HepG2 (cell line): ENCODE data around the gene CEBPB. TPM values are rescaled to one million over a fixed set of nuclear protein-coding genes. Genes with fewer than 3 reads are reported as not detected.

Experiments
- AHR ChIP-seq: IDR thresholded peaks from 2 replicates; pipeline ENCODE4 v1.6.1; 2018; ENCODE audit warnings: missing genetic modification reagents, missing compliant biosample characterization
- ARNT2 ChIP-seq: sonication (generic); formaldehyde crosslinking; IDR thresholded peaks from 2 replicates; pipeline ENCODE4 v1.8.0; 2022; ENCODE audit warnings: mild to moderate bottlenecking, low read depth, missing genetic modification reagents, moderate library complexity
- CENPBD1 ChIP-seq: sonication (generic); formaldehyde crosslinking; IDR thresholded peaks from 2 replicates; pipeline ENCODE4 v1.8.0; 2022; ENCODE audit warnings: missing genetic modification reagents, low read depth, mild to moderate bottlenecking, borderline replicate concordance
- FOXO1 ChIP-seq: sonication (generic); formaldehyde crosslinking; IDR thresholded peaks from 2 replicates; pipeline ENCODE4 v1.4.0; 2020; ENCODE audit warnings: missing genetic modification reagents
- MIXL1 ChIP-seq: IDR thresholded peaks from 2 replicates; pipeline ENCODE4 v1.6.1; 2016
- NFYB ChIP-seq: sonication (generic); formaldehyde crosslinking; IDR thresholded peaks from 2 replicates; pipeline ENCODE4 v1.4.0; 2020; ENCODE audit warnings: missing genetic modification reagents
- SMAD1 ChIP-seq: sonication (generic); formaldehyde crosslinking; IDR thresholded peaks from 2 replicates; pipeline ENCODE4 v1.4.0; 2020; ENCODE audit warnings: missing genetic modification reagents, low read depth, mild to moderate bottlenecking, borderline replicate concordance
- ZMYM4 ChIP-seq: sonication (generic); formaldehyde crosslinking; IDR thresholded peaks from 2 replicates; pipeline ENCODE4 v1.8.1; 2023; ENCODE audit warnings: mild to moderate bottlenecking, missing genetic modification reagents
- ZNF30 ChIP-seq: sonication (generic); formaldehyde crosslinking; IDR thresholded peaks from 2 replicates; pipeline ENCODE4 v1.5.0; 2020; ENCODE audit warnings: mild to moderate bottlenecking, missing genetic modification reagents
- ZNF510 ChIP-seq: sonication (generic); formaldehyde crosslinking; IDR thresholded peaks from 2 replicates; pipeline ENCODE4 v1.4.0; 2020; ENCODE audit warnings: low read depth, mild to moderate bottlenecking, missing genetic modification reagents
- ZNF607 ChIP-seq: sonication (generic); formaldehyde crosslinking; IDR thresholded peaks from 2 replicates; pipeline ENCODE4 v1.5.1; 2020; ENCODE audit warnings: missing genetic modification reagents, mild to moderate bottlenecking, borderline replicate concordance
- ZNF891 ChIP-seq: sonication (generic); formaldehyde crosslinking; IDR thresholded peaks from 2 replicates; pipeline ENCODE4 v1.5.0; 2020; ENCODE audit warnings: mild to moderate bottlenecking, missing genetic modification reagents
- polyA plus RNA-seq, 8 experiments: library from polyadenylated mRNA; depleted of rRNA in 3 of 8; stranded (reverse) in 7 of 8; unstranded in 1 of 8; fragments of >200 nt; fragmentation: Illumina TruSeq in 4 of 8; extraction: Trizol in 4 of 8; gene quantifications; 2 replicates each; pipeline versions ENCODE4 v1.2.1 to v1.2.3, GENCODE V29; 2011 to 2016; ENCODE audit warnings: low read depth in 4 of 8, missing spikeins in 1 of 8, mixed read lengths in 1 of 8; ENCODE audit not compliant: insufficient read depth in 1 of 8
- total RNA-seq, 5 experiments: library from RNA; depleted of rRNA; stranded (reverse); fragments of >200 nt; fragmentation: Illumina TruSeq; extraction: Trizol; gene quantifications; 2 replicates each; pipeline ENCODE4 v1.2.3, GENCODE V29; 2016; ENCODE audit warnings: low read depth in 1 of 5
- TF ChIP-seq, protein P1 (sequence below): sonication (generic); formaldehyde crosslinking; IDR thresholded peaks from 2 replicates; pipeline ENCODE4 v1.5.1; 2020; ENCODE audit warnings: missing genetic modification reagents, mild to moderate bottlenecking, borderline replicate concordance
- TF ChIP-seq, protein P2 (sequence below): sonication (generic); formaldehyde crosslinking; conservative IDR thresholded peaks from 2 replicates; pipeline ENCODE4 v1.4.0; 2020; ENCODE audit warnings: missing genetic modification reagents
- TF ChIP-seq, protein P3 (sequence below): IDR thresholded peaks from 2 replicates; pipeline ENCODE4 v1.6.1; 2016; ENCODE audit warnings: missing biosample characterization, missing genetic modification reagents, low read depth
- TF ChIP-seq, protein P4 (sequence below): IDR thresholded peaks from 2 replicates; pipeline ENCODE4 v1.6.1; 2016
- TF ChIP-seq, protein P5 (sequence below): sonication (generic); formaldehyde crosslinking; IDR thresholded peaks from 2 replicates; pipeline ENCODE4 v1.4.0; 2020; ENCODE audit warnings: missing genetic modification reagents

CEBPB gene
- total and polyA plus RNA-seq, 2 of the 13 experiments (the other 11 are each of a cell fraction or from before 2014, with no cell fraction given) = 18.5 to 28.2 TPM

DNA sequence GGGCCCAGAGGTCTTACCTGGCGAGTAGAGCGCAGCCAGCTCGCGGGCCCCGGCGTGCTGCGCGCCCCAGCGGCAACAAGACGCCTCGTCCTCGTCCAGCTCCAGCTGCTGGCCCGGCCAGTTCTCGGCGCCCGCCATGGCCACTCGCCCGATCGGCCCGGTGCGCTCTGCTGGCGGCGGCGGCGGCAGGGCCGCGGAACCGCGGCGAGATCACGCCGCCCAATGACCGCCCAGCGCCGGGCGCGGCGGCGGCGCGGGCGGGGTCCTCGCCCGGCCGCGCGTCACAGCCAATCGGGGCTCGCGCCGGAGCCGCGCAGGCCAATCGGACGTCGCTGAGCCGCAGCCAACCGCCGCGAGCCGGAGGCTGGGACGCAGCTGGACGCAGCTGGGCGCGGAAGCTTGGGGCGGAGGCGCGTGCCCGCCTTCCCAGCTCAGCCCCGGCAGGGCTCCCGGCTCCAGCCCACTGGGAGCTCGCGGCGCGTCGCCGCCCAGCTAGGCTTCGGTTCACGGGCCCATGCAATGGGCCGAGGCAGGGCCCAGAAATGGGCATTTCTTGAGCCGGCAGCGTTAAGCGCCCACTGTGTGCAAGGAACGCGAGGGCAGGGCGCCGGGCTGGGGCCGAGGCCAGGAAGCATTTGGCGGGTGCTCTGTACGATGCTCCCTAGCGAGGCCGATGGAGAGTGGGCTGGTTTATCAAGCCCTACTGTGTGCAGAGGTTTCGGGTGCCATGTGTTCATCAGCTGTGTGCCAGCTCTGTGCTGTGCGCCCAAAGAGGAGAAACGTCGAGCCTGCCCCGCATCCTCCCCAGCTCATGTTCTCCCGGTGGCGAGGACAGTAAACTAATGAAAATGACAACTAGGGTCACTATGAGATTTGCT is 36.9 kb upstream of the CEBPB start, which contains the start of gene PEDS1 (continued):
- TF ChIP-seq ZMYM4 (CRISPR knock-in tag) (peak; percentile 80), MIXL1 (CRISPR knock-in tag) (0 out of 2 replicates have a peak, but pooled peaks have one; percentile 53), ZNF891 (CRISPR knock-in tag) (peak; percentile 97), SMAD1 (CRISPR knock-in tag) (peak; percentile 94; the same call in 1 of the 2 replicates), ZNF607 (CRISPR knock-in tag) (peak; percentile 100), ARNT2 (CRISPR knock-in tag) (peak; percentile 95), ZNF30 (CRISPR knock-in tag) (peak; percentile 96), CENPBD1 (CRISPR knock-in tag) (peak; percentile 89; the same call in 1 of the 2 replicates), AHR (CRISPR knock-in tag) (peak; percentile 93; the same call in 1 of the 2 replicates), ZNF510 (peak; percentile 99), NFYB (CRISPR knock-in tag) (peak; percentile 83), FOXO1 (CRISPR knock-in tag) (no peak)
- TF ChIP-seq, protein P1, sequence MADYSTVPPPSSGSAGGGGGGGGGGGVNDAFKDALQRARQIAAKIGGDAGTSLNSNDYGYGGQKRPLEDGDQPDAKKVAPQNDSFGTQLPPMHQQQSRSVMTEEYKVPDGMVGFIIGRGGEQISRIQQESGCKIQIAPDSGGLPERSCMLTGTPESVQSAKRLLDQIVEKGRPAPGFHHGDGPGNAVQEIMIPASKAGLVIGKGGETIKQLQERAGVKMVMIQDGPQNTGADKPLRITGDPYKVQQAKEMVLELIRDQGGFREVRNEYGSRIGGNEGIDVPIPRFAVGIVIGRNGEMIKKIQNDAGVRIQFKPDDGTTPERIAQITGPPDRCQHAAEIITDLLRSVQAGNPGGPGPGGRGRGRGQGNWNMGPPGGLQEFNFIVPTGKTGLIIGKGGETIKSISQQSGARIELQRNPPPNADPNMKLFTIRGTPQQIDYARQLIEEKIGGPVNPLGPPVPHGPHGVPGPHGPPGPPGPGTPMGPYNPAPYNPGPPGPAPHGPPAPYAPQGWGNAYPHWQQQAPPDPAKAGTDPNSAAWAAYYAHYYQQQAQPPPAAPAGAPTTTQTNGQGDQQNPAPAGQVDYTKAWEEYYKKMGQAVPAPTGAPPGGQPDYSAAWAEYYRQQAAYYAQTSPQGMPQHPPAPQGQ (CRISPR knock-in tag) = no peak
- TF ChIP-seq, protein P2, sequence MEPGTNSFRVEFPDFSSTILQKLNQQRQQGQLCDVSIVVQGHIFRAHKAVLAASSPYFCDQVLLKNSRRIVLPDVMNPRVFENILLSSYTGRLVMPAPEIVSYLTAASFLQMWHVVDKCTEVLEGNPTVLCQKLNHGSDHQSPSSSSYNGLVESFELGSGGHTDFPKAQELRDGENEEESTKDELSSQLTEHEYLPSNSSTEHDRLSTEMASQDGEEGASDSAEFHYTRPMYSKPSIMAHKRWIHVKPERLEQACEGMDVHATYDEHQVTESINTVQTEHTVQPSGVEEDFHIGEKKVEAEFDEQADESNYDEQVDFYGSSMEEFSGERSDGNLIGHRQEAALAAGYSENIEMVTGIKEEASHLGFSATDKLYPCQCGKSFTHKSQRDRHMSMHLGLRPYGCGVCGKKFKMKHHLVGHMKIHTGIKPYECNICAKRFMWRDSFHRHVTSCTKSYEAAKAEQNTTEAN (CRISPR knock-in tag) = peak; percentile 89
- TF ChIP-seq, protein P3, sequence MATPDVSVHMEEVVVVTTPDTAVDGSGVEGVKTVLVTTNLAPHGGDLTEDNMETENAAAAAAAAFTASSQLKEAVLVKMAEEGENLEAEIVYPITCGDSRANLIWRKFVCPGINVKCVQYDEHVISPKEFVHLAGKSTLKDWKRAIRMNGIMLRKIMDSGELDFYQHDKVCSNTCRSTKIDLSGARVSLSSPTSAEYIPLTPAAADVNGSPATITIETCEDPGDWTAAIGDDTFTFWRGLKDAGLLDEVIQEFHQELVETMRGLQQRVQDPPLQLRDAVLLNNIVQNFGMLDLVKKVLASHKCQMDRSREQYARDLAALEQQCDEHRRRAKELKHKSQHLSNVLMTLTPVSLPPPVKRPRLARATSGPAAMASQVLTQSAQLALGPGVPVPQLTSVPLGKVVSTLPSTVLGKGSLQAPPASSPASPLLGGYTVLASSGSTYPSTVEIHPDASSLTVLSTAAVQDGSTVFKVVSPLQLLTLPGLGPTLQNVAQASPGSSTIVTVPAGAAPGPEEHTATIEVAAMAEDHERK (CRISPR knock-in tag) = peak; percentile 61
- TF ChIP-seq, protein P4, sequence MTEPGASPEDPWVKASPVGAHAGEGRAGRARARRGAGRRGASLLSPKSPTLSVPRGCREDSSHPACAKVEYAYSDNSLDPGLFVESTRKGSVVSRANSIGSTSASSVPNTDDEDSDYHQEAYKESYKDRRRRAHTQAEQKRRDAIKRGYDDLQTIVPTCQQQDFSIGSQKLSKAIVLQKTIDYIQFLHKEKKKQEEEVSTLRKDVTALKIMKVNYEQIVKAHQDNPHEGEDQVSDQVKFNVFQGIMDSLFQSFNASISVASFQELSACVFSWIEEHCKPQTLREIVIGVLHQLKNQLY (CRISPR knock-in tag) = peak; percentile 54
- TF ChIP-seq, protein P5, sequence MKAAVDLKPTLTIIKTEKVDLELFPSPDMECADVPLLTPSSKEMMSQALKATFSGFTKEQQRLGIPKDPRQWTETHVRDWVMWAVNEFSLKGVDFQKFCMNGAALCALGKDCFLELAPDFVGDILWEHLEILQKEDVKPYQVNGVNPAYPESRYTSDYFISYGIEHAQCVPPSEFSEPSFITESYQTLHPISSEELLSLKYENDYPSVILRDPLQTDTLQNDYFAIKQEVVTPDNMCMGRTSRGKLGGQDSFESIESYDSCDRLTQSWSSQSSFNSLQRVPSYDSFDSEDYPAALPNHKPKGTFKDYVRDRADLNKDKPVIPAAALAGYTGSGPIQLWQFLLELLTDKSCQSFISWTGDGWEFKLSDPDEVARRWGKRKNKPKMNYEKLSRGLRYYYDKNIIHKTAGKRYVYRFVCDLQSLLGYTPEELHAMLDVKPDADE (CRISPR knock-in tag) = peak; percentile 95; the same call in 1 of the 2 replicates
